H1 (cell line): ENCODE measurements around the gene AGBL4. TPM values are rescaled to one million over a fixed set of nuclear protein-coding genes. Genes with fewer than 3 reads are reported as not detected.

Experiments
- CTCF ChIA-PET: fragments of 300-600 bp; sonication (Branson Sonifier 250); formaldehyde crosslinking; loops from one replicate; lab custom pipeline; 2021; ENCODE audit not compliant: partially characterized antibody; lab: Charles Lee
- POLR2A ChIA-PET: fragments of 300-600 bp; sonication (Branson Sonifier 250); formaldehyde crosslinking; loops from one replicate; lab custom pipeline; 2021; ENCODE audit warnings: inconsistent platforms; ENCODE audit not compliant: partially characterized antibody; lab: Charles Lee
- DNase-seq, 2 experiments: peaks; one replicate each; pipeline versions ENCODE4 v3.0.0 to v3.0.0-alpha.2; 2010 to 2022; ENCODE audit warnings: low spot score in 2 of 2, low read depth in 1 of 2, mixed read lengths in 1 of 2
- FAIRE-seq: peaks from 2 replicates; lab custom pipeline; 2011; peaks lifted over from hg19 to GRCh38; lab: Jason Lieb, UNC
- H2AFZ ChIP-seq: 2 replicates; pipeline ENCODE4 v1.8.1; 2012; ENCODE audit warnings: low read length, inconsistent platforms
- H2AK5ac ChIP-seq: 2 replicates; pipeline ENCODE4 v1.6.1; 2013; ENCODE audit warnings: low read depth, low read length
- H2BK120ac ChIP-seq: replicated peaks from 2 replicates; pipeline ENCODE3; 2013; ENCODE audit warnings: low read depth, low read length, inconsistent platforms
- H2BK12ac ChIP-seq: 2 replicates; pipeline ENCODE4 v1.6.1; 2013; ENCODE audit warnings: low read depth, low read length
- H2BK15ac ChIP-seq: 2 replicates; pipeline ENCODE4 v1.6.1; 2013; ENCODE audit warnings: low read length
- H2BK20ac ChIP-seq: 2 replicates; pipeline ENCODE4 v1.6.1; 2013; ENCODE audit warnings: low read length
- H2BK5ac ChIP-seq: 2 replicates; pipeline ENCODE4 v1.6.1; 2013; ENCODE audit warnings: low read depth, low read length
- H3K14ac ChIP-seq: 2 replicates; pipeline ENCODE4 v1.6.1; 2013; ENCODE audit warnings: inconsistent platforms; ENCODE audit not compliant: insufficient read length
- H3K18ac ChIP-seq: 2 replicates; pipeline ENCODE4 v1.6.1; 2013; ENCODE audit warnings: low read length; ENCODE audit errors: extremely low read depth
- H3K23ac ChIP-seq: 2 replicates; pipeline ENCODE4 v1.6.1; 2013; ENCODE audit warnings: inconsistent platforms; ENCODE audit not compliant: insufficient read length
- H3K23me2 ChIP-seq: 2 replicates; pipeline ENCODE4 v1.6.1; 2013; ENCODE audit warnings: low read depth, low read length
- H3K27ac ChIP-seq: 2 replicates; pipeline ENCODE4 v1.6.1; 2011; ENCODE audit warnings: low read depth, low read length, inconsistent platforms
- H3K27me3 ChIP-seq, 4 experiments: replicated peaks in 1 of 4; 1 replicate in 1 of 4; 2 replicates in 3 of 4; pipeline versions ENCODE4 v1.6.1 to v1.8.1; 2011 to 2013; ENCODE audit warnings: low read length in 3 of 4, mild to moderate bottlenecking in 3 of 4, inconsistent platforms in 2 of 4, mixed read lengths in 2 of 4, moderate library complexity in 1 of 4; ENCODE audit not compliant: control insufficient read depth in 3 of 4, insufficient read depth in 3 of 4; ENCODE audit errors: extremely low read depth in 1 of 4
- H3K36me3 ChIP-seq, 4 experiments: 2 replicates each; pipeline versions ENCODE4 v1.6.1 to v1.8.1; 2011 to 2013; ENCODE audit warnings: mild to moderate bottlenecking in 4 of 4, low read length in 3 of 4, moderate library complexity in 2 of 4, control low read depth in 1 of 4, inconsistent platforms in 1 of 4; ENCODE audit not compliant: insufficient read depth in 4 of 4, control insufficient read depth in 2 of 4
- H3K4ac ChIP-seq: replicated peaks from 2 replicates; pipeline ENCODE3; 2013; ENCODE audit warnings: low read length, low read depth, mixed read lengths, inconsistent platforms; ENCODE audit not compliant: insufficient read length
- H3K4me1 ChIP-seq, 4 experiments: replicated peaks in 1 of 4; 1 replicate in 1 of 4; 2 replicates in 3 of 4; pipeline versions ENCODE4 v1.6.1 to v1.8.1; 2011 to 2013; ENCODE audit warnings: low read length in 3 of 4, inconsistent platforms in 2 of 4, mixed read lengths in 1 of 4; ENCODE audit not compliant: insufficient read depth in 4 of 4, control insufficient read depth in 3 of 4
- H3K4me2 ChIP-seq, 2 experiments: 2 replicates each; pipeline versions ENCODE4 v1.6.1 to v1.8.1; 2011 to 2013; ENCODE audit warnings: low read depth in 2 of 2, low read length in 2 of 2, control low read depth in 1 of 2, inconsistent platforms in 1 of 2, mild to moderate bottlenecking in 1 of 2; ENCODE audit not compliant: insufficient read depth in 1 of 2
- H3K4me3 ChIP-seq, 4 experiments: fragments of 200-600, 300-600 bp in 1 of 4; sonication (generic), shearing (Covaris generic), sonication (Bioruptor Twin) in 1 of 4; 2 replicates each; pipeline versions ENCODE4 v1.5.1 to v1.8.1; 2011 to 2016; ENCODE audit warnings: low read length in 4 of 4, low read depth in 3 of 4, control low read depth in 2 of 4, inconsistent platforms in 2 of 4, mild to moderate bottlenecking in 2 of 4, mixed read lengths in 1 of 4, moderate library complexity in 1 of 4; ENCODE audit not compliant: insufficient read depth in 2 of 4; ENCODE audit errors: extremely low read depth in 1 of 4
- H3K56ac ChIP-seq: replicated peaks from 2 replicates; pipeline ENCODE3; 2013; ENCODE audit warnings: low read depth, mild to moderate bottlenecking, mixed read lengths, low read length, inconsistent platforms; ENCODE audit not compliant: insufficient read length
- H3K79me1 ChIP-seq: 2 replicates; pipeline ENCODE4 v1.6.1; 2013; ENCODE audit warnings: low read depth, low read length, control low read depth
- H3K79me2 ChIP-seq, 2 experiments: 2 replicates each; pipeline versions ENCODE4 v1.6.1 to v1.8.1; 2012 to 2013; ENCODE audit warnings: low read length in 2 of 2, mild to moderate bottlenecking in 2 of 2, inconsistent platforms in 1 of 2; ENCODE audit not compliant: insufficient read depth in 2 of 2, control insufficient read depth in 1 of 2
- H3K9ac ChIP-seq, 4 experiments: replicated peaks in 1 of 4; 1 replicate in 1 of 4; 2 replicates in 3 of 4; pipeline versions ENCODE4 v1.6.1 to v1.8.1; 2011 to 2013; ENCODE audit warnings: low read depth in 3 of 4, low read length in 3 of 4, control low read depth in 2 of 4, mild to moderate bottlenecking in 2 of 4, moderate library complexity in 2 of 4, inconsistent platforms in 1 of 4; ENCODE audit errors: extremely low read depth in 1 of 4
- H3K9me3 ChIP-seq, 2 experiments: 2 replicates each; pipeline versions ENCODE4 v1.6.1 to v1.8.1; 2012 to 2013; ENCODE audit warnings: mild to moderate bottlenecking in 2 of 2, moderate library complexity in 2 of 2, control low read depth in 1 of 2, inconsistent platforms in 1 of 2, low read depth in 1 of 2, low read length in 1 of 2, mixed read lengths in 1 of 2; ENCODE audit not compliant: insufficient read depth in 2 of 2
- H4K20me1 ChIP-seq, 2 experiments: replicated peaks in 1 of 2; 2 replicates each; pipeline versions ENCODE3 to v1.8.1; 2011 to 2013; ENCODE audit warnings: inconsistent platforms in 2 of 2, low read length in 2 of 2, mild to moderate bottlenecking in 1 of 2; ENCODE audit not compliant: insufficient read depth in 2 of 2, control insufficient read depth in 1 of 2
- H4K5ac ChIP-seq: 2 replicates; pipeline ENCODE4 v1.6.1; 2013; ENCODE audit warnings: low read length, low read depth, mixed read lengths, inconsistent platforms; ENCODE audit not compliant: insufficient read length
- H4K8ac ChIP-seq: 2 replicates; pipeline ENCODE4 v1.8.0; 2013; ENCODE audit warnings: mild to moderate bottlenecking, moderate library complexity, low read length, inconsistent platforms; ENCODE audit not compliant: insufficient read depth; ENCODE audit errors: extremely low read depth
- H4K91ac ChIP-seq: replicated peaks from 2 replicates; pipeline ENCODE3; 2013; ENCODE audit warnings: low read length, mixed read lengths, inconsistent platforms; ENCODE audit not compliant: insufficient read length
- CEBPB ChIP-seq: IDR thresholded peaks from 2 replicates; pipeline ENCODE4 v1.6.1; 2012; ENCODE audit warnings: low read depth, low read length
- SP4 ChIP-seq: IDR thresholded peaks from 2 replicates; pipeline ENCODE4 v1.6.1; 2012; ENCODE audit warnings: low read length, inconsistent platforms
- TAF7 ChIP-seq: optimal IDR thresholded peaks from 2 replicates; pipeline ENCODE3; 2011; ENCODE audit warnings: low read depth, mild to moderate bottlenecking, inconsistent platforms, low read length, moderate library complexity, borderline replicate concordance
- WGBS, 2 experiments: shearing (Covaris generic) in 1 of 2; methylation state at CpG; one replicate each; pipeline versions ENCODE4 v1.1.6 to v1.1.7; 2013 to 2015; ENCODE audit warnings: low lambda C conversion rate in 2 of 2, mixed read lengths in 2 of 2, inconsistent platforms in 1 of 2, low coverage in 1 of 2, missing lambda C conversion rate in 1 of 2; ENCODE audit not compliant: insufficient replicate concordance in 2 of 2, insufficient coverage in 1 of 2, insufficient read length in 1 of 2; ENCODE audit errors: extremely low coverage in 1 of 2, missing lambda C conversion rate in 1 of 2; 5-methylcytosine and 5-hydroxymethylcytosine counted together
- polyA plus RNA-seq, 7 experiments: library from polyadenylated mRNA; depleted of rRNA in 3 of 7; stranded (reverse) in 5 of 7; unstranded in 2 of 7; fragments of >200 nt in 5 of 7; fragments of 200-250 nt in 2 of 7; gene quantifications; 1 replicate in 5 of 7; 2 replicates in 1 of 7; 4 replicates in 1 of 7; pipeline versions ENCODE4 v1.2.1 to v1.2.3, GENCODE V29; 2011 to 2013; ENCODE audit warnings: missing spikeins in 2 of 7, mixed read lengths in 2 of 7
- total RNA-seq: library from RNA; stranded (reverse); fragmentation: NEBNext Ultra II Directional; extraction: Animal tissue kit (Norgen Biotek cat#: 25700); gene quantifications from 2 replicates; pipeline ENCODE4 v1.2.1, GENCODE V29; 2021

The AGBL4 gene
- total and polyA plus RNA-seq, 2 of the 8 experiments (the other 6 are each of a cell fraction or from before 2014, with no cell fraction given): 0.41 to 0.45 TPM

DNA sequence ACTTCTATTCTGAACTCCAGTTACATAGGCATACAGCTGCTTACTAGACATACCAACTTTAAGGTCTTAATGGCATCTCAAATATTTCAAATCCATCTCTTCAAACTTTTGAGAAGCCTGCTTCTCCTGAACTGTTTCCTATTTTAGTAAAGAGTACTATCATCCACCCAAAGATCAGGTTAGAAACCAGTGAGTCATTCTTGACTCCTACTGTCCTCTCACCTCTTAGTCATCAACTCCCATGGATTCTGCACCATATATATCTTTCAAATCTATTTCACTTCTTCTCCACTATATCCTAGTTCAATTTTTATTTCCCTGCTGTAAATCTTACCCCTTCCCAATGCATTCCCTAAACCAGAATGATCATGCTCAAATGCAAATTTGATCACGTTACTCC lies 1228.9 kb downstream of the AGBL4 start:
- H4K5ac ChIP-seq: no peak overlapping the region
- no peak overlapping the region for H2BK5ac ChIP-seq
- no peak overlapping the region for H3K14ac ChIP-seq
- no peak overlapping the region for H3K18ac ChIP-seq
- no peaks in the 10 kb centered on the region for H4K20me1 ChIP-seq
- no peak overlapping the region for H2BK20ac ChIP-seq
- 0% methylated on average over 1 of the region's 1 CpG; no CpG with 5 or more reads in 1 of the 2 experiments for WGBS, 2 experiments
- no peak overlapping the region for H3K23ac ChIP-seq
- ChIA-PET CTCF (no interaction called here), POLR2A (no interaction called here)
- H3K9ac ChIP-seq: no peak overlapping the region
- no peak overlapping the region for H3K4me3 ChIP-seq
- no peak overlapping the region for H2BK12ac ChIP-seq
- H3K79me1 ChIP-seq: no peaks in the 10 kb centered on the region
- no peak overlapping the region for H3K27ac ChIP-seq
- H3K4me1 ChIP-seq: no peaks in the 10 kb centered on the region; a peak in 1 of 7 replicates
- H4K91ac ChIP-seq: no peak overlapping the region
- DNase-seq (no peak), FAIRE-seq (no peak)
- H2AK5ac ChIP-seq: no peak overlapping the region
- H2BK120ac ChIP-seq: no peak overlapping the region
- H3K36me3 ChIP-seq: no peaks in the 10 kb centered on the region
- no peak overlapping the region for H4K8ac ChIP-seq
- H3K4ac ChIP-seq: no peak overlapping the region
- no peak overlapping the region for H3K56ac ChIP-seq
- no peaks in the 10 kb centered on the region for H3K9me3 ChIP-seq
- no peak overlapping the region for H3K4me2 ChIP-seq
- no peaks in the 10 kb centered on the region for H3K23me2 ChIP-seq
- H3K79me2 ChIP-seq: no peaks in the 10 kb centered on the region
- no peak overlapping the region for H2AFZ ChIP-seq
- H3K27me3 ChIP-seq: no peaks in the 10 kb centered on the region
- no peak overlapping the region for H2BK15ac ChIP-seq
- TF ChIP-seq SP4 (no peak), CEBPB (no peak), TAF7 (no peak)
